KOPT-K1 (cell line): Measurements from ENCODE around the gene ITGB1.
"Not testable (repeated sequence)": the region's sequence is repeated elsewhere in the genome, so short reads cannot be mapped to it uniquely, and the experiment has no call there.

Source experiments
- H3K27ac ChIP-seq: fragments of 200-600 bp; sonication (generic); 2 replicates; pipeline ENCODE4 v1.5.1; 2016; ENCODE audit warnings: antibody characterized with exemption, mild to moderate bottlenecking, low read depth, low read length; ENCODE audit not compliant: poor library complexity, severe bottlenecking
- H3K36me3 ChIP-seq: fragments of 200-600 bp; sonication (generic); 2 replicates; pipeline ENCODE4 v1.5.1; 2017; ENCODE audit warnings: antibody characterized with exemption, mild to moderate bottlenecking, low read length, moderate library complexity; ENCODE audit not compliant: insufficient read depth
- H3K9me3 ChIP-seq: fragments of 200-600 bp; sonication (generic); 2 replicates; pipeline ENCODE4 v1.5.1; 2017; ENCODE audit warnings: antibody characterized with exemption, low read length, mild to moderate bottlenecking; ENCODE audit not compliant: insufficient read depth, poor library complexity, severe bottlenecking

ITGB1 gene

GRCh38 chr10:32906595-32906994 is 51.4 kb downstream of the ITGB1 start:
- Histone ChIP-seq H3K36me3 (peaks cover 88% of the 10 kb centered on the region), H3K27ac (no peak overlapping the region)

DNA sequence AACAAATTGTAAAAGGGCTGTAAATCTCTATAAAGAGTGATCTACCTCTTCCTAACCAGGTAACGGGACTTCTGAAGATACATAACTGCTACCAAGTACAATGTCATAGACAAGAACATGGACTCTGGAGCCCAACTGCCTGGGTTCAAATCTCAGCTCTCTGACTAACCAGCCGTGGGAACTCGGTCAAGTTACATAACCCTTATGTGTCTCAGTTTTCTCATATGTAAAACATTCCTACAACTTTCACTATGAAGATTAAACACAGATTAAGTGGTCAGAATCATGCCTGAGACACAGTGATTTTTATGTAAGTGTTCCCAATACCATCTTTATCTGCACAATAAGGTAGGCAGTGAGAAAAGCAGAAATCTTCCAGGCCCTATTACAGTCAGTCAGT is 52.6 kb downstream of the ITGB1 start:
- Histone ChIP-seq H3K9me3 (no peaks in the 10 kb centered on the region), H3K36me3 (peaks cover 78% of the 10 kb centered on the region), H3K27ac (no peak overlapping the region)

More at GRCh38 chr10:32906595-32906994, 51.4 kb downstream of the ITGB1 start:
- no peaks in the 10 kb centered on the region for H3K9me3 ChIP-seq

GRCh38 chr10:32901815-32902214 is 56.2 kb downstream of the ITGB1 start:
- Histone ChIP-seq H3K36me3 (peaks cover 78% of the 10 kb centered on the region), H3K27ac (no peak overlapping the region), H3K9me3 (no peaks in the 10 kb centered on the region)

GRCh38 chr10:32895200-32895968 is 62.6 kb downstream of the ITGB1 start:
- H3K36me3 ChIP-seq, result peaks cover 46% of the 10 kb centered on the region
- H3K27ac ChIP-seq, H3K9me3 ChIP-seq: not testable (repeated sequence)

- no peaks in the 10 kb centered on the region for H3K9me3 ChIP-seq
- H3K27ac ChIP-seq, result no peak overlapping the region
- peaks cover 35% of the 10 kb centered on the region for H3K36me3 ChIP-seq
Measured at GRCh38 chr10:32893916-32894664, 63.9 kb downstream of the ITGB1 start.

GRCh38 chr10:32893434-32893833 is 64.6 kb downstream of the ITGB1 start:
- Histone ChIP-seq H3K9me3 (no peaks in the 10 kb centered on the region), H3K36me3 (peaks cover 29% of the 10 kb centered on the region; the same call in 1 of the 2 replicates), H3K27ac (no peak overlapping the region)

GRCh38 chr10:32891261-32891660 is 66.8 kb downstream of the ITGB1 start:
- Histone ChIP-seq H3K27ac (no peak overlapping the region), H3K9me3 (no peaks in the 10 kb centered on the region), H3K36me3 (peaks cover 8% of the 10 kb centered on the region; the same call in 1 of the 2 replicates)

GRCh38 chr10:32890444-32890843 is 67.6 kb downstream of the ITGB1 start:
- H3K9me3 ChIP-seq, result no peaks in the 10 kb centered on the region
- no peak overlapping the region for H3K27ac ChIP-seq
- H3K36me3 ChIP-seq, result 0 out of 2 replicates have a peak, but pooled peaks cover 1% of the 10 kb centered on the region

DNA sequence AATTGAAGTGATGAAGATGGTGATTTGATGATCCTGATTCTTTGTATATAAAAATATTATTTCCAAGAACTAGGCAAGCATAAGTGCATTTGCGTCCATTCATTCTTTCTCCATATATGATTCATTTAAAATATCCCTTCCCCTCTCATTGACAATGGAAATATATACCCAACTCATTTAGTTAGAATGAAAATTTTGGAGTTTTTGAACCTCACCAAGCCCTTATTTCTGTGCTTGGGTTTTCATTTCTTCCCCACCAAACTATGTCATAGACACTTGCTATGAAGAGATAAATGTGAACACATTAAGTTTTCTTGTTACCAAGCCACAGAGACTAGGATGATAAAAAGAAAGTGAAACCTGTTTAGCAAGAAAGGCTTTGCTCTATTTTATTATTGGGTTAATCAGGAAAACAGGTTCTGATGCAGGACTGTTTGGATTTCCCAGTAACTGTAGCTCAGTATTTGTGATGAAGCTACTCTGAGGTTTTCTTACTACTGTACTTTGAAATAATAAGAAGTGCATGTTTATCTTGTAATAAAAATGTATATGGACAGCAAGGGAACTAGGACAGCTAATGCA is 68.3 kb downstream of the ITGB1 start:
- Histone ChIP-seq H3K36me3 (no peaks in the 10 kb centered on the region), H3K27ac (peak overlapping the region; percentile 10), H3K9me3 (no peaks in the 10 kb centered on the region)

DNA sequence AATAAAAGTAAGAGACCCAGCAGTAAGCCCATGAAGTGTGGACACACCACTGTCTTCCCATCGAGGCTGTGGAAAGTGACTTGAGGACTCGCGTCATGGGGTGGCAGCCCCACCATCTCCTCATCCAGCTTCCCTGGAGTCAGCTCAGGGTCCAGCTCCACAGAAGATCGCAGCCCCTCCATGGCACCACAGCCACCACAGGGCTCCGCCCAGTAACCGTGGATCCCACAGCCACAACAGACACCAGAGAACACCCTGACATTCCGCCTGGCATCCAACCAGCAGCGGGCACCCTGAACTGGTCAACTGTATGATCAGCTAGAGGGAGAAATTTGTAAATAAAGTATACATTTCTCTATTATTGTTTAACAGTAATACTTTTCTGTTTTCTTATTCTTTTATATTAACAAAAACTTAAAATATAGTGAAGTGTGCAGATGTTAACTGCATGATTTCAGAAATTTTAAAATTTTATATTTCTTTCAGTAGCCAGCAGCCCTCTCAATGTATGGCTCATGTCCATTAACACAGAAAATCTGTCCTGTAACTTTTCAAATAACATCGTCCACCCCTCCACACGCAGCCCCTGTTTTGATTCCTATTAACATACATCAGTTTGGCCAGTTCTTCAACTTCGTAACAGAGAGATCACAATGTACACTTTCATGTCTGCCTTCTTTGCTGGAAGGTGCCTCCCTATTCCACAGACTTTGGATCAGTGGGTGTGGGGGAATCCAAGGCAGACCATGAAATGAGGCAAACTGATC is 69.7 kb downstream of the ITGB1 start:
- Histone ChIP-seq H3K9me3 (no peaks in the 10 kb centered on the region), H3K36me3 (no peaks in the 10 kb centered on the region), H3K27ac (no peak overlapping the region)

DNA sequence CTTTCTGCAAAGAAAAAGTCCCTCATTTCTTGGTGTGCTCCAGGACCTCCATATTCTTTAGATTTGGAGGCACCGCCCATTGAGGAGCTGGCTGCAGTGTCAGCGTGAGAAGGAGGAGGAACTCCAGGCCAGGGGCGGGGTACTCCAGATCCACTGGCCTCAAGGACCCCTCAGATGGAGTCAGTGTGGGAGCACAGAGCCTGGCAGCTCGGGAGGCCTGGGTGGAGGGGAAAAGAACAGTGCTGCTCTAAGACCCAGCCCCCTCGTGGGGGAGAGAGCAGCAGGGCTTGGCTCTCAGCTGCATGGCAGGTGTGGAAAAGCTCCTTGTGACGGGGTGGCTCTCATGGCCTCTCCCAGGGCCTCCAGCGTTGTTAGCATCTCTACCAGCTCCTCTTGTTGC is 70.5 kb downstream of the ITGB1 start:
- Histone ChIP-seq H3K9me3 (no peaks in the 10 kb centered on the region), H3K27ac (no peak overlapping the region), H3K36me3 (no peaks in the 10 kb centered on the region)

DNA sequence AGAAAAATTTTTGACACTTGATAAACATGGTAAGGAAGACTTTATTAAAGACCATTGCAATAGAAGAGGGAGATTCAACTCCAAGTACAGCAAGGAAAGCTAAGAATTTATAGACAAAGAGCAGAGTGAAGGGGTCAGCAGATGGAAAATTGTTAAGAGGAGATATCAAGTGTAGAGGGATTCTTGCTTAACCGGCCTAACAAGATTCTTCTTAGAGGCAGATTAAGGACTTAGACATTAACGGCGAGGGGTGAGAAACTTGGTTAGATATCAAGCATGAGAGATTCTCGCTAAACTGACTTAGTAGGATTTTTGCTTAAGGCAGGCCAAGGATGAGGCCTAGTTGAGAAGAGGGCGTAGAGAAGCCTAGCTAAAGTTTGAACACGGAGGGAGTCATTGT is 76.0 kb downstream of the ITGB1 start:
- H3K36me3 ChIP-seq, result no peaks in the 10 kb centered on the region
- H3K27ac ChIP-seq, result no peak overlapping the region
- H3K9me3 ChIP-seq, result no peaks in the 10 kb centered on the region

DNA sequence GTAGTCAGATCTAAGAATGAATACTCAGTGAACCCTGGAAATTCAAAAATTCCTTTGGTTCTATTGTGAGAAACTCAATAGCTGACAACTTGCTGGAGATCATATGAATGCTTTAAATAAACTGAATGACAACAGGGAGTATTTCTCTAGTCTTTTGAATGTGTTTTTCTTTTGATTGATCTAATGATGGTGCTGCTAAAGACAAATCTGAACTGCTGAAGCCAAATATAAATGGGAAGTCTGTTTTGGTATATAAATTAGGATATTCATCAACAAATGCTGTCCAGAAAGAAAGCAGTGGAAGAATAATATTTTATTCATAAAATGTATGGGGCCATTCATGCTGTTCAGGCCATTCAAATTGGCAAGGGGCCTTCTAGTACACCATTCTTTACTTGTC is 79.4 kb downstream of the ITGB1 start:
- H3K36me3 ChIP-seq, result no peaks in the 10 kb centered on the region
- no peaks in the 10 kb centered on the region for H3K9me3 ChIP-seq
- no peak overlapping the region for H3K27ac ChIP-seq

GRCh38 chr10:32877915-32878314 is 80.1 kb downstream of the ITGB1 start:
- Histone ChIP-seq H3K36me3 (no peaks in the 10 kb centered on the region), H3K9me3 (no peaks in the 10 kb centered on the region), H3K27ac (no peak overlapping the region)

DNA sequence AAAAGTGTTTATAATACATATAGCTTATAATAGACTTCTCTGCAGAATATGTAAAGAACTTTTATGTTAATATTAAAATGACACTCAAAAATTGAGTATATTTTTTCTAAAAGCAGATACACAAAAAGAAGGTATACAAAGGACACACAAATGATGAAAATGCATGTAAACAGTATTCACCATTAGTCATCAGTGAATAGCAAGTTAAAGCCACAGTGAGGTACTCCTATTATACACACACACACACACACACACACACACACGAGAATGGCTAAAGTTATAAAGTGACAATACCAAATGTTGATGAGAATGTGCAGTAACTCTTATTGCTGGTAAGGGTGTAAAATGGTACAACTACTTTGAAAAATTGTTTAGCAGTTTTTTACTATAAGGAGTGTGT is 92.9 kb downstream of the ITGB1 start:
- Histone ChIP-seq H3K9me3 (no peaks in the 10 kb centered on the region), H3K36me3 (no peaks in the 10 kb centered on the region), H3K27ac (no peak overlapping the region)
